ENCODE data around the gene KCNJ6. TPM values are rescaled to one million over a fixed set of nuclear protein-coding genes. Genes with fewer than 3 reads are reported as not detected.

Gene KCNJ6
- total RNA-seq, 1 donor from 2014 or later, result not detected

DNA sequence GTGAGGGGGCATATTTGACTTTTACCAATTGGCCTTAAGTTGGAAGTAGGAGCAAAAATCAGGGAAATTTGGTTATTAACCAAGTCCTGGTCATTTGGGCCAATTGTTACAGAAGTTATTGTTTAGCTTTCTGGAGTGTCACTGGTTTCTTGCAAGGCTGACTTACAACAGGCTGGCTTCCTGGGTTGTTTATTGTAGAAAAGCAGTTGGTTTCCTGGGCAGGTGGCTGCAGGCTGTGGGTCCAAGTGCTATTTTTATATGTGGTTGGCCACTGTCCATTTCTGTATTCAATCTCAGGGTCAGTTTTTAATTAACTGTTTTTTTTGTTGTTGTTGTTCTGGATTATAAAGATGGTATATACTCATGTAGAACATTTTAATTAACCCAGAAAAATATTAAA lies 174.1 kb downstream of the KCNJ6 start:
- intact Hi-C loops (cut with micrococcal nuclease), result no loop called here

DNA sequence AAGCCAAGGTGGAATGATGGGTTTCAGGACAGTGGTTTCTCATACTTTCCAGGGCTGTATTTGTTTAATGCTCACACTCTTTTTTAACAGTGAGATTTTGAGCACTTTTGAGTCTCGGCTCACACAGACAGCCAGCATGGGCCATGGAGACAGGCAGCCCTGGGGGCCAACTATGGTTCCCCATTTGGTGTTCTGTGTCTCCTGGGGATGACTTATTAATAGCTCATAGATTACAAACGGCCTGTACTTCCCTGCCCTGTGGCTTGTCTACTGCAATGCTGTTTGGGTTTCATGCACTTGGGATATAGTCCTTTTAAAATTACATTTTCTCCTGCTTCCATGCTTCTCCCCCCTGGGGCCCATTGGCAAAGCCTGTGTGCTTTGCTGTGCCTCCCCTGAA lies 178.3 kb downstream of the KCNJ6 start:
- intact Hi-C loops (cut with micrococcal nuclease), result no loop called here

DNA sequence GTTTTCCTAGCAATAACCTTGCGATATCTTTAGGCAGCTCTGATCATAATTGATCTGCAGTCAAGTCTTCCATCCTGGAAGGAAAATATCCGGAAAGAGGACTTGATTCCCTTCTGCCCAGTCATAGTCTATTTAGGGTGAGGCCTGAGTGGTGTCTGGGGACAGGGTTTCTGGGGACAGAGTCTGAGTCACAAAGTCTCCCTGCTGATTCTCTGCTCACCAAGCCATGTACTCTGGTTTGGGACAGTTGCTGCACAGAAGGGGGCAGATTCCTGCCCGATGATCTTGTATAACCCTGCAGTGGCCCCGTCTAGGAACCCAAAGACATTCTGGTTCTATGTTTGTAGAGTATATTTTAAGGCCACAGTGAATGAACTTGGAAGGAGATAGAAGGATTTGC lies 178.8 kb downstream of the KCNJ6 start:
- intact Hi-C loops (cut with micrococcal nuclease), result no loop called here

DNA sequence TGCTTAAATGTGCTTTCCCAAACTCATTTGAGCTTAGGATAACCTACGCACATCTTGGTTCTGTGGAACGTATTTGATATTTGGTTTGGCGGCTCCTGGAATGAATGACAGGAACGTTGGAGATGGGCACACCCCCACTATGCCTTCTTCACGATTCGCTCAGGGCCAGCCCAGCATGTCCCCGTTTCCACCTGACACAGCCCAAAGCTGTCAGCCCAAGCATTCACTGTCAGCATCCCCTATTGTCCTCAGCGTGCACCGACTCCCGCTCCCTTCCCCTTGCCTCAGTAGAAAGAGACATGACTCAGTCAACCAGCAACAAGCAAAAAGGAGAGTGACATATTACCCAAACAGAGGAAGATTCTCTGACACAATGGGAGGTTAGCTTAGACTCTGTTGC lies 181.4 kb downstream of the KCNJ6 start:
- intact Hi-C loops (cut with micrococcal nuclease), result no loop called here

DNA sequence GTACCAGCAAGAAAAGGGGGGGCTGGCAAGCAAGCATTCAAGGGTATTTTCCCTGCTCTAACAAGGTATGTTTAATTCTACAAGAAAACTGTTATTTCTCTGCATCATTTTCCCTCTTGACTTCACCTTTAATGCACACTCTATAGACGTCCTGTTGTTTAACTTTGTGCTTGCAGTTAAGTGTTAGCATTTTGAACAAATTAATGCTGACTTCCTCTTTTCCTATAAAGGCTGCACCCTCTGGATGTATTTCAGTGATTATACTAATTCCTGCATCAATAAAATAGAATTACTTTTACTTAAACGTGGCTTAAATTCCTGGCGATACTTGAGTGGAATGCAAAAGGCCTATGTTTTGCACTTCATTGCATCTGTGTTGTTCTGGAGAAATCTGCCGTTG lies 183.3 kb downstream of the KCNJ6 start:
- intact Hi-C loops (cut with micrococcal nuclease), result no loop called here

DNA sequence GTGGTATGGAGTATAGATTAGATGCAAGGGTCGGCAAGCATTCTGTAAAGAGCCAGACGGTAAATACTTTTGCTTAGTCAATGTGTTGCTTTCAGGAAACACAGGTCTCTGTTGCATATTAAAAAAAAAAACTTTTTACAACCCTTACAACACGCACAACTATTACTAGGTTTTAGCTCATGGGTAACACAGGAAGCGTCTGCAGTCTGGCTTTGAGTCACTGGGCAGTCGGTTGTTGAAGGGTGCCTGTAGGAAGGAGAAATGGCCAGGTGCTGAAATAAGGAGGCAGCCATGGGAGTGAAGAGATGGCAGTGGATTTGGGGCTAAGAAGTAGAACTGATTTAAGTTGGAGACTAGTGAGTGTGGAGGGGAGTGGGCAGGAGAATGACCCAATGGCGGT lies 192.1 kb downstream of the KCNJ6 start:
- intact Hi-C loops (cut with micrococcal nuclease), result no loop called here

DNA sequence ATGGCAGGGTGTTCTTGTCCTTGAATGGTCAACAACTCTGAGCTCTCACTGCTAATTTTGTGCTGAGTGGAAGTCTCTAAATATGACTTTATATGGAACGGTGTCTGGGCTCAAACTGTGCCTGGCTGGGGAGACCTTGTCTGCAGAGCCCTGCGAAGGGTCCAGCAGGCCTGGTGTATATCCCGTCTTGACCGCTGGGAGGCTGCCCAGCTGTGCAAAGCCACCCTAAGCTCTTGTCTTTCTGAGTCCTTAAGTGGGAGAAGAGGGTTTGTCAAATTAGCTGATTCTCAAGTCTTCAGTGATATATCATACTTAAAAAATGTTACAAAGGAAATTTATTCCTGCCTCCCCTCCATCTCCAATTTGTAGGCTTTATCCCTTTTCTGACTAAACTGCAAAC lies 198.7 kb downstream of the KCNJ6 start:
- intact Hi-C loops (cut with micrococcal nuclease), result no loop called here

DNA sequence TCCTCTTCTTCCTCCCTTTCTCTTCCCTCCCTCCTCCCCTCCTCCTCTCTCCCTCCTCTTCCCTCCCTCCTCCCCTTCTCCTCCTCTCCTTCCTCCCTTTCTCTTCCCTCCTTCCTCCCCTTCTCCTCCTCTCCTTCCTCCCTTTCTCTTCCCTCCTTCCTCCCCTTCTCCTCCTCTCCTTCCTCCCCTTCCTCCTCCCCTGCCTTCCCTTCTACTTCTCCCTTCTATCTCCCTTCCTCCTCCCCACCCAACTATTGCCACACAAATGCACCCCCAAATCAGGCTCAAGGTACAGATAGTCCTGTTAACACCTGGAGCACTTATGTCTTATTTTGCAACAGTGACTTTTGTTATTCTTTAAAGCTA lies 203.7 kb downstream of the KCNJ6 start:
- intact Hi-C loops (cut with micrococcal nuclease), result loop anchor here (1.0 kb wide), 2 partner anchors 12 to 644 kb away; no protein-coding TSS in a partner anchor

DNA sequence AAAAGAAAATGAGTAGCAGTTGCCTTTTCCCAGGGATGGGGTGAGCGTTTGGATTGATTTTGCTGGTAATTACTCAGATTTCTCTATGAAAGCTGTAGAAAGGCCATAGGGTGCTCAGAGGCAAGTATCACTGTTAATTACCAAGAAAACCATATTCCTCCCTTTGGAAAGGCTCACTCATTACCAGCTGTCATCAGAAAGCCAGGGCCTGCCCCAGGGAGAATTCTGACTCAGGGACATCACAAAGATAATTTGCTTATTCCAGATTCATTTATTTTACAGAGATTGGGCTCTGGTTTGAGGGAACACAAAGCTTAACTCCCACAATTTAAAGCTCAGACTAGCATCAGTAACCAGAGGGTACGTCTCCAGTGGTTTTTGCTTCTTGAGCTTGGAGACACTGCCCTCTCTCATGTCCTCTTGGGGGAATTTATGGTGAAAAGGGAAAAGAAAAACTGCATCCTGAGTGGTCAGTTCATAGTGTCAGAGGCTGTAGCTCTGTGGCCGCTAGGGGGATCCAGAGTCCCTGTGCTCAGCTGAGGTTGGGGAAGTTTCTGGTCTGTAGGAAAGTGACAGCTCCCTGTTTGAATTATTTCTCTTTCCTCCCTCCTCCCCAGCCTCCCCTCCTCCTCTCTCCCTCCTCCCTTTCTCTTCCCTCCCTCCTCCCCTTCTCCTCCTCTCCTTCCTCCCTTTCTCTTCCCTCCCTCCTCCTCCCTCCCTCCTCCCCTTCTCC lies 204.3 kb downstream of the KCNJ6 start:
- intact Hi-C loops (cut with micrococcal nuclease), result loop anchor here (1.0 kb wide), 2 partner anchors 12 to 644 kb away; no protein-coding TSS in a partner anchor

DNA sequence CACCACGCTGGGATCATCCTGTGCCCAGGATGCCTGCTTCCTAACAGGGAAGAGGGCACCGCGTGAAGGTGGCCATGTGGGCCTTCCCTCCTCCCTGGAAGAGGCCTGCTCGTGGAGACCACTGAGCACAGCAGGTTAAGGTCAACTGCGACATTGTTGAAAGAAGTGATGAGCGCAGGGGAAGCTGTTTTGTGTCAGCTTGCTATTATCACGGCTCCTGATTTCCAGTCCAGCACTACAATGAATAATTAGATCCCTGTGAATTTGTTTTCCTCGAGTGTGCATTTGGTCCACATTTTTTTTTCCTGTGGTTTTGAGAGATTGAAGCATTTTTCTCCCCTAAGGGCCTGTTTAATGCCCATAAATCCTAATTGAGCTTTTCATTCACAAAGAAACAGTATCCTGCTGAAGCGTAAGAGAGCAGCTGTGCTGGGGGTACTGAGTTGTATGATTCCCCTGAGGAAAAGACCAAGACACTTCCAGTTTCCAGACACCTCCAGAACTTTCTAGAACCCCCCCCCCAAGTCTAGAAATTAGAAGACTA lies 204.9 kb downstream of the KCNJ6 start:
- intact Hi-C loops (cut with micrococcal nuclease), result no loop called here

DNA sequence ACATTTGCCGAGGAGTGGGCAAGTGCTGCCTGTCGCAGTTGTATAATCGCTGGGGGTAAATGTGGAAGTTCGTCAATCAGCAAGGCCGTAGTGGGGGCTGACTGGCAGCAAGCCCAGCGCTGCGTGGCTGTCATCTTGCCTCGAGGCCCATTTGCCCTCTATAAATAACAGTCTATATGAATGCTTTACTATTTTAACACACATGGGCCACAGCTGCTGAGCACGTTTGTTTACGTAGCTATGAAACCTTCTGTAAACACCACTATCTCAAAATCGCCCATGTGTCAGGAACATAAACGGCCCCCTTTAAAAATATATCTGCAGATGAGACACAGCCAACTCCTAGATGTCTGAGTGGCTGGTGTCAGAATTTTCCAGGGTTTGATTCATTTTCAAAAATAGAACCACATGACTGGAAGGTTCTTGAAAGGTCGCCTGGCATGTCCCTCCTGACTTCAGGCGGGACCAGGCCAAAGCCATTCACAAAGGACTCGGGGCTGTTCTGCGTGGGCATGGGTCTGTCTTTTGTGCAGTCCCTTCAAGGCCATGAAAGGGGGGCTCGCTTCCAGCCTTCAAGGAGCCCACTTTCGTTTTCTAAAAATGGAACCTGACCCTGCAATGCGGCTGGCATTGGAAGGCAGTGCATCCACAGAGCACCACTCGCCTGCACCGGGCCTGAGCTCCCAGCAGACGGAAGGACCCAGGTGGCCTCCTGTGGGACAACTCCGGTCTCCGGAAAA lies 205.5 kb downstream of the KCNJ6 start:
- intact Hi-C loops (cut with micrococcal nuclease), result no loop called here

DNA sequence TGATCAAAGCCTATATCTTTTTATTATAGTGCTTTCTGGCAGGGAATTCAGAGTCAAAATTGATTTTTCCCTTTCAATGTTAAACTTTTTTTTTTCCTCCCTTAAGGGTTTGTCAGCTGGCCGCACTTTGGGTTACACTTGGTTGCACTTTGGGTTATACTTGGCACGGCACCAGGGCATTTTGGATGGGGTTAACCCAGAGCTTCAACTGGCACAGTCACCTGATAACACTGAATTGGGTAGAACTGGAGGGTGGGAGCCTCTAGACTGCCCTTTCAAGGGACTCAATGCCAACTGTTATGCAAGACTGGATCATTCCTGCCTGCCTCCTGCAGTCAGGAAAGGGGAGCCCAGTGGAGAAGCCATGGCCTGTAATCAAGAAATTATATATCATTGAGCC lies 211.5 kb downstream of the KCNJ6 start:
- intact Hi-C loops (cut with micrococcal nuclease), result no loop called here

DNA sequence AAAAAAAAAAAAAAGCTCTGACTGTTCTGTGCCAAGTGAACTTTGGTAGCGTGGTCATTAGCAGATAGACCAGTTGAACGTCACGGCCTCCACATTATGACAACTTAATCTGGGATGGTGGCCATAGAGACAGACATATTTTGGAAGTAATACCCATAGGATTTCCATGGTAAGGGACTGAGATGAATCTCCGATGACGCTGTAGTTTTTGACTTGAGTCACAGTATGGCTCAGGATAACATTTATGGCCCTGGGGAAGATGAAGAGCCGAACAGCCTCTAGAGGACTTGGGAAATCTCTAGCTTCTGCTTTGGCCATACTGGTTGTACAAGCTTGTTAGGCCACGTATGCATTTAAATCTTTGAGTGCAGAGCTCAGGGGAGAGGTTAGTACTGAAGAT lies 214.0 kb downstream of the KCNJ6 start:
- intact Hi-C loops (cut with micrococcal nuclease), result no loop called here

DNA sequence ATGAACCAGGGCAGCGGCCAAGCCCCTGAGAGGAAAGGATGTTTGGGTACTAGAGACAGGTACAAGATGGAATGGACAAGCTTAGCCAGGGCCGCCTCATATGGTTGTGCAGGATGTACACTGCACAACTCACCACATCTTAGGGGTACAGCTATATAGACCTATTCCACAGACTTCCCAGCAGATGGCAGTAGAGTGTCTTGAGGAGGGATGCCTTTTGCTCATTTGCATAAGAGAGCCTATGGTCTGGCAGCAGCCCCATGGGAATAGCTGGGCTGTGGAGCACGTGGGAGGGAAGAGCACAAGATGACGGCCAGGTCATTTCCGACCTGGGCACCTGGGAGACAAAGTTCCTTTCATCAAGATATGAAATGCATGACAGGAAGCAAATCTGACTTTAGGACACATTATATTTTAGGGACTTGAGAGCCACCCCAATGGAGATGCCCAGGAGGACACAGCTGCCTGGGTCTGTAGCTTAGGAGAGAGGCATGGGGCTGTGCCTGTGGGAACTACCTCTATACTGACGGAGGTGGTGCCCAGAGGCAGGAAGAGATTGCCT lies 215.5 kb downstream of the KCNJ6 start:
- intact Hi-C loops (cut with micrococcal nuclease), result loop anchor here (1.0 to 2.0 kb wide), 3 partner anchors 12 to 656 kb away; no protein-coding TSS in a partner anchor

DNA sequence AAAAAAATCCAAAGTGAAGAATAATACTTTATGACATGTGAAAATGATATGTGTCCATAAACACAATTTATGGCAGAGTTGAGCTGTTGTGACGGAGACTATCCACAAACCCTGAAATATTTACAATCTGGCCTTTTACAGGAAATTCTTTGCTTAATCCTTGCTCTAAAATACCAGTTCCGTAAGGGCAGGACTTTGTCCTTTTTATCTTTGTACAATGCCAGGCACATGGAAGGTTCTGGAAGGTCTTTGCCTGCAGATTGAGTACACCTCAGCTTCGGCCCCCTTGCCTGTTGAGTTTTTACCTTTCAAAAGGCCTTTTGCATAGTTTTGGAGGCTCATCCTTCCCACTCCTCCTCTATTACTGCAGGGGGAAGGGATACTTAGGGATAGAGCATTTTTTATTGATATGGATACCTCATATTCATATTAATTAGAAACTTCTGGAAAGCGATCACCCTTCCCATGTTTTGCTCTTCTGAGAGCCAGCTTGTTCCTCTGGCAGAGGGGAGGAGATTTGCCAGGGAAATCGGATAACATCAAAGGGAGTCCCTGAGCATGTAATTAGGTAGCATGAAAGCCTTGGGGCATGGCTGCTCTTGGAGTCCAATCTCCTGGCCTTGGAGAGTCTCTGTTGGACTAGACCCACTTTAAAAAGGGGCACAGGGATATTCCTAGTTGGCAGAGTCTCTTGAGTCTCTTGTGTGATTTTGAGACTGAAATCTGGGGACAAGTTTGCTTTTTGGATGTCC lies 217.1 kb downstream of the KCNJ6 start:
- intact Hi-C loops (cut with micrococcal nuclease), result no loop called here

DNA sequence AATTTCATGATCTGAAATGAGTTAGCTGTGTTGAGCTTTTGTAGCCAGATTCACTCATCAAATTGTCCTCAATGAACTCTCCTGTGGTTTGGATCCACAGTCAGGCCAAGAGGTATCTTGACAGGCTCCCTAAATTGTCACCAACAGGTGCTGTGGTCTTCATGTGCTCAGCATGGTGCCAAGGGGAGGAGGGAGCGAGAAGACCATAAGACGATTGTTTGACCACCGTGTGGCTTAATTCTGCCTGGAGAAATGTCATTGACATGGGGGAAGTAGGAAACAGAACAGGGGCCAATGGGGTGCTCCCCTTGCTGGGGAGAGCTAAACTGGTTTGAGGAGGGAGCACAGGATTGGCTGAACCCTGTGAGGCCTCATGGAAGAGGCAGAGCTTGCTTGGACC lies 219.3 kb downstream of the KCNJ6 start:
- intact Hi-C loops (cut with micrococcal nuclease), result no loop called here

DNA sequence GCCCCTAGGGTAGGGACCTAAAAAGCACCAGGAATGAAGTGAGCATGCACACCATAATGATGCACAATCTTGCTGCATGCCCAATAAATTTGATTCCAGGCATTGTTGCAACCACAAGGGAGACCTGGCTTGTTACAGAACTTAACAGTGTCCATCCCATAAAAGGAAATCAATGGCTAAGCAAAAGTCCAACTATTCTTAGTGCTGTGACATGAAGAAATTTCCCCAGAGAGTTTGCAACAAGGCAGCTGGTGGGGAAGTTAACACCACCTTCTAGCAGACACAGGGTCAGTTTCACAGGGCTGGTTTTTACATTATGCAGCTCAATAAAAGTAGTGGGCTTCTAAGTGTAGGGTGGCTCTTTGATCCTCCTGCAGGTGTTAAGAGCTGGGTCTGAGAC lies 221.1 kb downstream of the KCNJ6 start:
- intact Hi-C loops (cut with micrococcal nuclease), result no loop called here

DNA sequence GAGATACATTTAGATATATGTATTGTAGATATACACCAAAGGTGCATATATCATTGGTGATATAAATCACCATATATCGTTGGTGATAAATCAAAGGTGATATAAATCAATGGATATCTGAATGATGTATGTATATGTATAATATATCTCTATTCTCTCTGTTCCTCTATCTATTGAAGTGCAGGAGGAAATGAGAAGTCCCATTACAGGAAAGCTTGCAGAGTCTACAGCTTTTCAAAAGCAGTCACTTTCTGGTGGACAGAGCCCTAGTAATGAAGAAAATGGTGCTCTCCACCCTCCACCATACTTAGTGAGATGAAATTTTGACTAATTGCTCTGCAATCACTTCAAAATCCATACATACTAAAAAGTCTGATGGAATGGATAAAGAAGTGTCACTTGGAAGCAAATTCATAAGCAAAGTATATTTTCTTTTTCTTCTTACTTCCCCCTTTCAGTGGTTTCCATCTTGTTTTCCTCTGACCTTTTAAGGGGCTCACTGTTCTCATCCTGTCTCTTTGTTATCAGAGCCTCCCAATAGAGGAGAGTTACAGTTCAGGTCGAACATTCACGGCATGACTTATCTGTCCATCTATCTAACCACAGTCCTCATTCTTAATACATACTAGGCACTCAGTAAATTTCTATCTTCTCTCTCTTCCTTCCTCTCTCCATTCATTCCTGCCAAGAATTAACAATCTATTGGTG lies 227.2 kb downstream of the KCNJ6 start:
- intact Hi-C loops (cut with micrococcal nuclease), result no loop called here

DNA sequence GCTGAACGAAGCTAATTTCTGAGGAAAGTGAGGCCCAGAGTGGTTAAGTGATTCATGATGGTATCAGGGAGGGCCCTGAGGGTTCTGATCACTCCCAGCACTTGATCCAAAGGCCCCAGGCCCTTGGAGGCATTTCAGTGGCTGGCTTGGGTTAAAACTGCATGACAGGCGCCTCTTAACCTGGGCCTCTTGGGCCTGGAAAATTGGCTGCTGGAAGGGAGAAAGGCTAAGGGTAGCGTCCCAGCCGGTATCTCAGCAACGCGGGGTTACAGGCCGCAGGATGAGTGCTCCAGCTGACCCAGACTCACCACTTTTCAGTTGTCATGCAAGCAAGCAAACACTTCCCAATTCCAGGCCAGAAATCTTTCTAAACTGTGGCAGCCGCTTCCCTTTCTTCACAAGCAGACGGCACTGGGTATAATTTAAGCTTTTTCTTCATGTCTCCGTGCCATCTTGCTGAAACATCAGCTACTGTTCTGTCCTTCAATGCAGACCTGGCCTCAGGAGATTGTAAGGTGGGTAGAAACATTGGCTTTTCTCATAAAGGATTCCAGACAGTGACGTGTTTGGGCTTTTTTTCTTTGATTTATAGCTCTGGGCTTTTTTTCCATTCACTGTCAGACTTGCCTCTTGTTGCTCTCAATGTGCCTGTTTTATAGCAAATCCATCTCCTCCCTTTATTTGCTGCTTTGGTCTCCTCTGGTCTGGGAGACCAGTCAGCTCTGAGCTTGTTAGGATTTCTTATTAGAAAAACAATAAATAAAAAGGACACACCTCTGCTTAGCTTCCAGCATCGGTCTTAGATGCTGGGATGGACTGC lies 229.1 kb downstream of the KCNJ6 start:
- intact Hi-C loops (cut with micrococcal nuclease), result no loop called here

DNA sequence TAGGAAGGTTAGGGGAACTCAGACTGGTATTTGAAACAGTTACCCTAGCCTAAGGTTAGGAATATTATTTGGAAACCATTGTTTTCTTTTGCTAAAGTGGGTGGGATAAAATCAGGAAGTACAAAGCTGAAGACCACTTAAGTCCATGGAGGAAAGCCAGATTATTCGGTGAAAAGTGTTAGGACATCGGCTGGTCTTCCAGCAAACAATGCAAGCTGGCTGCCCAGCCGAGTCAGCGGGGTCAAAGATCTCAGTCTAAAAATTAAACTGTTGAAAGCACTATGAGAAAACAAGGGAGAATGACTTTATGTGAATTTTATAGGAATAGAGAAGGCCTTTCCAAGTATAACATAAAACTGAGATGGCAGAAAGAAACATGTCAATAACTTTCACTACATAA lies 231.7 kb downstream of the KCNJ6 start:
- intact Hi-C loops (cut with micrococcal nuclease), result no loop called here

Data from T-helper 1 cell treated with Interleukin-12 subunit alpha and Interleukin-12 subunit beta and Interleukin-4 antibody, amounts not matched to agents 30 ng/mL and 1 ng/mL, for 36 hours (primary cell).